GM10847 (cell line): ENCODE data around the gene THRAP3.

Experiments
- POLR2A ChIP-seq: IDR thresholded peaks from 2 replicates; pipeline ENCODE4 v1.6.1; 2011; ENCODE audit not compliant: insufficient read length; ENCODE audit errors: extremely low read depth

Gene THRAP3

DNA sequence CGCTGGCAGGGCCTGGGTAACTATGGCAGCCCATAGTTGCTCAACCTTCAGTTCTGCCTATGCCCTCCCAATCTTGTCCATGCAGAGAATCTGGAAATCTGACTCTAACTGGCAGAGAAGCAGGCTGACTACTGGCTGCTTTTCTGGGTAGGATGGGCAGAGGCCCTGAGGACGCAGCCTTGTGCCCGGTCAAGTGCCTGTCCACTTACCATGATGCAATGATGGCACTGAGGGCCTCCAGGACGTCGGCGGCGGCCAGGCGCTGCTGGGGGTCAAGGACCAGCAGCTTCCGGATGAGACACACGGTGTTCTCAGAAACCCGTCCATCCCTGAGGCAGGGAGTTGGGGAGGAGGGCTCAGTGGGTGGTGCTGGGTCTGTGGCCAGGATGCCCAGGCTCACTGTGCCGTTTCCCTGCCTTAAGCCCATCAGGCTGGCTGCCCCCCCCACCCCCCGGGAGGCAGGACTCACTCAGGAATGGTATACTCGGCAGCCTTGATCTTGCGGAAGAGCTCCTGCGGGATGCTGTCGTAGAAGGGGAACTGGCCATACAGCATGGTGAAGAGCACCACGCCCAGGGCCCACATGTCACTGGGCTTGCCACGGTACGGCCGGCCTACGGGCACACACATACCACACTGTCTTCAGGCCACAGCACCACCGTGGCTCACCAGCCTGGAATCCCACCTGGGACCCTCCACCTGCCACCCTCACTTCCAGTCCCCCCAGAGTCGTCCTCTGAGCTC lies 119.6 kb downstream of the THRAP3 start:
- TF ChIP-seq POLR2A = no peak

DNA sequence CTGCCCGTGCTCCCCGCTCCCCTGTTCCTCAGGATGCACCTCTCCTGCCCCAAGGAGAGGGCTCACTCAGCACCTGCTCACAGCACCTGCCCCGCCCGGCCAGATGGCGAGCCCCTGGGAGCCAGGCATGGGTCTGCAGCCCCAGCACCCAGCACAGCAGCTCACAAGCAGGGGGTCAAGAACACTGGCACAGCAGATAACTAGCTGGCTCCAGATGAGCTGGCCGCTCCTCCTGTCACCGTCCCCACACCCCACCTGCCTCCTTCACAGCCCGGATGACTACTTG lies 120.1 kb downstream of the THRAP3 start:
- TF ChIP-seq POLR2A = no peak

DNA sequence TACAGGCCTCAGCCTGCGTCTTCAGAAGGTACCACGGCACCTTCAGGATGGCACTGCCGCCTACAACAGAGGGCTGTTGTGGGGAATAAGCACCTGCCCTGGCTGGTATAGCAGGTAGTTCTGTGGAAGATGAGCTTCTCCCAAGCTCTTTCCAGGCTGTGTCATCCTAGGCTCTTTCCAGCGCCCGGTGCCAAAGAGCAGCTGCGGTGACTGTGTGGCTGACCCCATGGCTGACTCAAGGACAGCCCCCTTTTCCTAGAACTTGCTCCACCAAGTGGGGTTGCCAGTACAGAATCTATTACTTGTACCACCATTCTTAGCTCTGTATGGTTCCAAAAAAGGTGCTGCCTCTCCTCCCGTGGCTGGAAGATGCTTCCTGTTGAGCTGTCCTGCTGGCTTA lies 121.1 kb downstream of the THRAP3 start:
- no peak for TF ChIP-seq POLR2A

DNA sequence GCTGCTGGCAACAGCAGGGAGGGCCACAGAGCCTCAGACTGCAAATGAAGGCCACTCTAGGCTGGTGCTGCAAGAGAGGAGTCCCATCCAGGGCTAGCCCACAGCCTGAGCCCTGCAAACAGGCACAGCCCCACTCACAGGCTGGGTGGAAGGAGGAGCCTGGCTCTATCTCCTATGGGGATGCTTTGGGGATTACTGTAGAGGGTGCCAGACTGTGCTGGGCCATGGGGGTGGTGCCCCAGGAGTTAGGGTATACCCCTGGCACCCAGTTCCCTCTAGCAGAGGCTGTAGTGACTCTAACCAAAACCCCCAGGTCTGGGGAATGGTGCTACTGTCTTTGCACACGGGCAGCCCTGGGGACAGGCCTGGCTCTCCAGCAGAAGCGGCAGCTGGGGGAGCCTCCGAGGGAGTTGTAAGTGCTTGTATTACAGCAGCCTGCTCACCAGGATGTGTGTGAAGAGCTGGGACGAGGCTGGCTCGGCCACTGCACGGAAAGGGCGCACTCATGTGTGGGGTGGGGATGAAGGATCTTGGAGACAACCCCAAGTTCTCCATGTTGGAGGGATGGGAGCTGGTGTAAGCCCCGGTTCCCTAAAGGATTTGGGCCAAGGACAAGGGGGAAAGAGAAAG lies 122.6 kb downstream of the THRAP3 start:
- no peak for TF ChIP-seq POLR2A

DNA sequence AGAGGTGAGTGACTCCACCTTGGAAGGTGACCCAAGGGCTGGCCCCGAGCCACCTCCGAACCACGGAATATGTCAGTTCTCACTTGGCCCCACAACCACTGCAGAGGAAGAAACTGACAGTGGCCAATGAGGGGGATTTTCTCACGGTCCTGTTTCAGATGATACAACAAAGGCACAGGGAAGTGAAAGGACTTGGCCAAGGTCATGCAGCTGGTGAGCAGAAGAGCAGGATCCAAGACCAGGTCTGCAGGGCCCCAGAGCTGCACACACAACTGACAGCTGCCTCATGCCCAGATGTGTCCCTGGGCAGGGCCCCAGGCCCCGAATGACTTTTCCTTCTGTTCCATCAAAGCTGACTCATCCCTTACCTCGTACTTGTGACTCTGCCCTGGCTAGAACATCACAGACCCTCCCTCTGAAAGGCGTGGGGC lies 125.0 kb downstream of the THRAP3 start:
- TF ChIP-seq POLR2A = no peak

DNA sequence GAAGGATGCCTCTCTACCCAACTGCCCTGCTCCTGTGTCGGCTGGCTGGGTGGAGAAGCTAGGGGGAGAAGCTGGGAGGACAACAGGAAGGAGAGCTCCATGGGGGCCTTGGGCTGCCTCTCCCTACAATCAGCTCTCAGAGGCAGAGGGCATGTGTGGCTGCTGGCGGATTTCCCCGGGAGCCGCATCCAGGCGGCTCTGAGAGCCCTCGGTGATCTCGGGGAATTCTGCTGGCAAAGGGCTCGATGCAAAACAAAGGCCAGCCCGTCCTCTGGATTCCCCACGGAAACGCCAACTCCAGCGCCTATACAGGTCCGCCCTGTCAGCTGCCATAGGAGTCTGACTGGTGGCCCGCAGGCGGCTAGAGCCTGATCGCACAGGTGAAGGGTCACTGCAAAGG lies 125.6 kb downstream of the THRAP3 start:
- no peak for TF ChIP-seq POLR2A

DNA sequence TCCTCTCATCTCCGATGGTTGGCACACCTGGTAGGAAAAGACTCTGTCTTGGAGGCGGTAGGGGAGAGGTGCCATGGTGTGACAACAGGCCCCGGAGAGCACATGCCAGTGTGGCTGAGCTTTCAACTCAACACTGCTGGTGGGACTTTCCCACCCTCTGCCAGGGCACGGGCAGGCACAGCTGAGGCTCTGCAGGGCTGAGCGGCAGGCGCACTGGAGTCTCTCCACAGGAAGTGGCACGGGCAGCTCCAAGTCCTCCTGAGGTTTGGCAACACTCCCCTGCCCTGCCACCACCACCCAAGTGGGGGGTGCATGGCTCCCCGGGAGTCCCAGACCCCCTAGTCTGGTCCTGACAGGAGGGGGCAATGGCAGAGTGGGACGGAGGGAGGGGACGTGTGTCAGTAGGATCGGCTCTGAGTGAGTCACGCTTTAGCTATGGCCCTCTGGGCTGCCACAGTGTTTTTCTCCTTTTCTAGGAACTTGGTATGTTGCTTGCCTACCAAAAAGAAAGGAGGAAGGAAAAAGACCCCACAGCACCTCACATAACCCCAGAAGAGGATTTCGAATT lies 126.5 kb downstream of the THRAP3 start:
- TF ChIP-seq POLR2A = no peak

DNA sequence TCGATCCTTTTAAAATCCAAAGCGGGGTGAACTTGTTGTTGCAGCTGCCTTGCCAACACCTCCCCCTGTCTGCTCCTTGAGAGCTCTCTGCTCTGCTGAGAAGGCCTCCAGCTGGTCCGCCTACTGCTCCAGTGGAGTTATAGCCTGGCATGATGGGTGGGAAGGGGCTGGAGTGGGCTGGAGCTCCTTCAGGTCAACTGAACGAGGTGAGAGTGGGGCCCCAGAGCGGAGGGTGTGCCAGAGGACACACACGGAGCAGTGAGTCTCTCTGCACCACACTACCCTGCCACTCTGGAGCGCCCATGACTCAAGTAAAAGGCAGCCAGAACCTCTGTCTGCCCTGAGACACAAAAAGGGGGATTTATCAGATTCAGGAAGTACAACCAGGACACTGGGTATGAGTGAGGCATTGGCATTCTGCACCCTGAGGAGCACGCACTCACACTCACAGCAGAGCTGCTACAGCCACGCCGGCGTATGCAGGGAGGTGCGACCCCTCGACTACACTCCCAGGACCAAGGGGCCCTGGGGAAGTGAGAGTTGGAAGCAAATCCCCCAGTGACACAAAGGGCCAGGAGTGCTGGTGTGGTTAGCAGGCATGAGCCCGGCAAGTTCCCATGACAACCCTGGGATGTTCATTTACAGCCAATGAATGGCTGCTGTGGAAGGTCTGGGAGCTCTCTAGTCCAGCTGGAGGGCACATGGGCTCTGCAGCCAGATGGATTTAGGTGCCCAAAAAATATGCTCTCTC lies 127.2 kb downstream of the THRAP3 start:
- no peak for TF ChIP-seq POLR2A

DNA sequence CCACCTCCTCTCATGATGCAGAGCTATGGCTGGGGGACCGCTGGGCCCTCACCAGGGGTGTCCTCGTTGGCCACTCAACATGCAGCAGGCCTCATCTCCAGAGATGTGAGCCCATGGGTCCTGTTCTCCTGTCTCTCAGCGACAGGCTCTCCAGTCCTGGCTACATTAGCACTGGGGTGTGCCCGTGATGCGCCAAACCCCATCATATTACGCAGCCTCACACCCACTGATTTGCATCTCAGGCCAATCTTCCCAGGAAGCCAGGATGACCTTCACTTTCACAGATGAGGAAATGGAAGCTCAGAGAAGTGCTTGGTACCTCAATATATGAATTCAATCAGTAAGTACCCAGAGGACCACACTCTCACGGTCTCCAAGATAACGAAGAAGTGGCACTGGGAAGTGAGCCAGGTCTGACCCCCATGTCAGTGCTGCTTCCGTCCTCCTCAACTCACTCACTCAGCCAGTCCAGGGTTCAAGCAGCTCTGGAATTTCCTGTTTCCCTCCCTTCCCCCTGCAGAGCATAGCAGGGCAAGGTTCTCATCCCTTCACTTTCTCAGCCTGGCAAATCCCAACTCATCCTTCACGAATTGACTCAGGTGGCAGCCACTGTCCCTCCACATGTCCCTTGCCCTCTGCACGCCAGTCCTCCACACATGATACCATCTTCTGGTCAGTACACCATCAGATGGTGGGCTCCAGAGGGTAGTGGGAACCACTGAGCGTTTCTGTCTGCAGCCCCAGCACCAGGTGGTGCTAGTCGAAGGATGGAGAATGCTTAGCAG lies 128.1 kb downstream of the THRAP3 start:
- TF ChIP-seq POLR2A = no peak

DNA sequence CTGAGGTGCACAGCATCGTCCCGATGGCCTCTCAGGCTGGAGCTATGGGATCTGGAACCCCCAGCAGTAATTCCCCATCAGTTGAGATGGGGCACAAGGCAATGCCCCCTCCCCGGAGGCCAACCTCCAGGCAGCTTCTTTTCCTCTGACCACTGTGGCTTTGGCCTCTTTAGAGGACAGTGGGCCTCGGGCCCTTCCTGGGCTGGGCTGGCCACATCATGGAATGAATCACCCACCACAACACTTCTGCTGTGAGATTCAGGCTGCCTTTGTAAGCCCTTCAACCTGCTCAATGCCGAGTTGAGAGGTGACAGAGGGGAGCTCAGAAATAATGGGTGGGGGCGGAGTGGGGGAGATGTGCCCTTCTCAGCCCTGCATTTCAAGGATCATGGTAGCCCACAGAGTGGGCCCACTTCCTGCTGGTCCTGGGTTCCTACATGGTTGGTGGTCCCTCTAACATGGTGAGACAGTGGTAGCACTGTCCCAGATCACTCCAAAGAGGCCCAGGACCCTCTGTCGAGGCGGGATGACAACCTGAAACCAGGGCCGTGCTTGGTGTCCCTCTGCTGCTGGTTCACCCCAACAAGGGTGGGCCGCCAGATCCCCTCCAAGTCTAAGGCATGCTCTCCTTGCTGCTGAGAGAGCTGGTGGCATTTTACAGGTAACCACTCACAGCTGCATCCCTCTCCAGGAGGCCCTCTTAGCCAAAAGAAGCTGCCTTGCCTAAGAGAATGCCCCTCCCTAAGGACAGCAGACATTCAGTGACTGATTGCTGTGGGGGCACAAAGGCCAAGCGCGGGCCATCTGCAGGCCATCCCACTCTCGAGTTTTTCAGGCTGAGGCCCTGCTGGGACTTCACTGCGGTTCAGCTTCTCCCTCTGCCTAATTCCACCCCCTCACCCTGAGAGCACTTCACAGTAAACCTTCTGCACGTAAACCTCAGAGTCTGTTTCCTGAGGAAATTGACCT lies 129.0 kb downstream of the THRAP3 start:
- TF ChIP-seq POLR2A = no peak

DNA sequence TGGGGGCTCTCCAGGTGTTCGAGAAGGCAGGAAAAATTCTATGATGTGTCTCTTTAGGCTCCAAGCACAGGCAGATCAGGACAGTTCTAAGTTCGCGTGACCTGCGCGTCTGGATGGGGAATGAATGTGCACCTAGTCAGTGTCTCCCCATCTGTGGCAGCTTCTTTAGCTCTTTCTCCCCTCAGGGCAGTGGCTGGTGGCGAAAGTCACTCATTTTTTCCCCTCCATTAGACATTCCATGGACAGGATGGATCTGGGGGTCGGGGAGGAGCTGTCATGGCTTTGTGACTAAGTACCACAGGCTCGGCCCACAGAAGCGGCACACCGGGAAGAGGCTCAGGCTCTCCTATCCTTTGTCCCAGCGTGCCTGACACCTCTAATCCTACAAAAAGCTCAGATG lies 130.2 kb downstream of the THRAP3 start:
- no peak for TF ChIP-seq POLR2A
